Measurements from ENCODE around the gene MAP2. TPM values are rescaled to one million over a fixed set of nuclear protein-coding genes. Genes with fewer than 3 reads are reported as not detected.

Gene MAP2
- total RNA-seq, 1 experiment from 2014 or later: 63.3 TPM

- no peaks in the 10 kb centered on the region for H3K36me3 ChIP-seq
- H3K9me3 ChIP-seq (replicated peaks): no peaks in the 10 kb centered on the region
- H3K27ac ChIP-seq: no peak overlapping the region
- H3K27me3 ChIP-seq: no peaks in the 10 kb centered on the region
- DNase-seq: no peak
- H3K4me1 ChIP-seq: no peaks in the 10 kb centered on the region
- no peak overlapping the region for H3K4me3 ChIP-seq
Measured at GRCh38 chr2:209673811-209674210, 250.0 kb downstream of the MAP2 start.

DNA sequence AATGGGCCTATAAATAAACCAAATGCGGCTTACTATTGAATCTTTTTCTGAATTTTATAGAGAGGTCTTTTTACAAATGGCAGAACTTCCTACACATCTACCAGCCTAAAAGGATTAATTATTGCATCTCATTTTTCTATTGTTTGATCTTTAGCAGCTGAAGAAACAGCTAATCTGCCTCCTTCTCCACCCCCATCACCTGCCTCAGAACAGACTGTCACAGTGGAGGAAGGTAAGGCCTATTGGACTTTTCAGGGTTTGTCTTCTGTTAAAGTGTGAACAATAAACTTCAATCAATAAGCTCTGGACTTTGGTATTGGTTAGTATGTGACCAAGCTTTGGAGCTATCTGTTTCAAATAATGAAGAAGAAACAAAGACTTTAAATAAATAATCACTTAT is 256.7 kb downstream of the MAP2 start:
- H3K27ac ChIP-seq: no peak overlapping the region
- no peaks in the 10 kb centered on the region for H3K4me1 ChIP-seq
- H3K4me3 ChIP-seq: no peak overlapping the region
- no peaks in the 10 kb centered on the region; the same call in none of the 2 replicates for H3K36me3 ChIP-seq
- H3K27me3 ChIP-seq: no peaks in the 10 kb centered on the region
- DNase-seq: no peak
- H3K9me3 ChIP-seq (replicated peaks): no peaks in the 10 kb centered on the region

- Histone ChIP-seq H3K4me1 (no peaks in the 10 kb centered on the region), H3K9me3 (replicated peaks) (no peaks in the 10 kb centered on the region), H3K36me3 (no peaks in the 10 kb centered on the region; the same call in none of the 2 replicates), H3K27ac (no peak overlapping the region), H3K27me3 (no peaks in the 10 kb centered on the region), H3K4me3 (no peak overlapping the region)
- no peak for DNase-seq
Measured at GRCh38 chr2:209681201-209681735, 257.4 kb downstream of the MAP2 start.

GRCh38 chr2:209682646-209683045 is 258.8 kb downstream of the MAP2 start:
- Histone ChIP-seq H3K27me3 (no peaks in the 10 kb centered on the region), H3K4me1 (no peaks in the 10 kb centered on the region), H3K9me3 (replicated peaks) (no peaks in the 10 kb centered on the region), H3K27ac (no peak overlapping the region), H3K36me3 (no peaks in the 10 kb centered on the region; the same call in none of the 2 replicates), H3K4me3 (no peak overlapping the region)
- DNase-seq: no peak

GRCh38 chr2:209685340-209685739 is 261.5 kb downstream of the MAP2 start:
- Histone ChIP-seq H3K27ac (no peak overlapping the region), H3K4me1 (no peaks in the 10 kb centered on the region), H3K4me3 (no peak overlapping the region), H3K27me3 (no peaks in the 10 kb centered on the region), H3K36me3 (peaks cover 2% of the 10 kb centered on the region; the same call in 1 of the 2 replicates), H3K9me3 (replicated peaks) (no peaks in the 10 kb centered on the region)
- no peak for DNase-seq

GRCh38 chr2:209685963-209686362 is 262.1 kb downstream of the MAP2 start:
- Histone ChIP-seq H3K4me1 (no peaks in the 10 kb centered on the region), H3K36me3 (peaks cover 6% of the 10 kb centered on the region; the same call in 1 of the 2 replicates), H3K4me3 (no peak overlapping the region), H3K27me3 (no peaks in the 10 kb centered on the region), H3K9me3 (replicated peaks) (no peaks in the 10 kb centered on the region), H3K27ac (no peak overlapping the region)
- no peak for DNase-seq

GRCh38 chr2:209686448-209686847 is 262.6 kb downstream of the MAP2 start:
- no peaks in the 10 kb centered on the region for H3K4me1 ChIP-seq
- H3K9me3 ChIP-seq (replicated peaks): no peaks in the 10 kb centered on the region
- peaks cover 6% of the 10 kb centered on the region; the same call in 1 of the 2 replicates for H3K36me3 ChIP-seq
- no peak overlapping the region for H3K4me3 ChIP-seq
- no peak for DNase-seq
- H3K27ac ChIP-seq: no peak overlapping the region
- no peaks in the 10 kb centered on the region for H3K27me3 ChIP-seq

DNA sequence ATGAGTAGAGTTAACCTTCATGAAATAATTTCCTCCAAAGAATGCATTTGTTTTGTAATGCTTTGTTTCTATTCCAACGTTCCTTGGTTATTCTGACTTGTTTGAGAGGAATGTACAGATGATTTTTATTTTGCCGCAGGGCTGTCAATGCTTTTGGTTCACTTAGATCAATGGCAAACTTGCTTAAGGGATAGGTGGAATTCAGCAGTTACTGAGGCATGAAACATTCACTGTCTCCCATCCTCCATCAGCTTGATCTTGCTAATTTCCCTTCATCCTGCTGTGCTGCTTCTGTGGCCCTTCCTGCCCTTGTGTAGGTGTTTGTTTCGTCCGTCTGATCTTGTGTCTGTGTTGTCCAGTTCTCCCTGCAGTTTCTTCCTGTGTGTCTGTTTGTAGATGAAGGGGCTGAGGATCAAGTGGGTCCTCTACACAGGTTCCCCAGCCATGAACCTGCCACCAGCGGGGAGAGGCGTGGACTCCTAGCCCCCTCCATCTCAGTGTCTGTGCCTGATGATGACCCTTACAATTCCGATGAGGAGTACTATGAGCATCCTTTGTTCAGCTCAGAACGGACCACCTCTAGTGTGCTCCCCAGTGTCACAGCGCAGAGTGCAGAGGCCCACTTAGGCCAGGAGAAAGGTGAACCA is 263.6 kb downstream of the MAP2 start:
- Histone ChIP-seq H3K9me3 (replicated peaks) (no peaks in the 10 kb centered on the region), H3K4me3 (no peak overlapping the region), H3K36me3 (peaks cover 9% of the 10 kb centered on the region), H3K27me3 (no peaks in the 10 kb centered on the region), H3K4me1 (no peaks in the 10 kb centered on the region), H3K27ac (no peak overlapping the region)
- no peak for DNase-seq

- H3K4me1 ChIP-seq: no peaks in the 10 kb centered on the region
- no peak overlapping the region for H3K27ac ChIP-seq
- DNase-seq: no peak
- H3K4me3 ChIP-seq: no peak overlapping the region
- no peaks in the 10 kb centered on the region for H3K9me3 ChIP-seq (replicated peaks)
- no peaks in the 10 kb centered on the region for H3K27me3 ChIP-seq
- H3K36me3 ChIP-seq: peaks cover 14% of the 10 kb centered on the region
Measured at GRCh38 chr2:209688385-209688784, 264.5 kb downstream of the MAP2 start.

GRCh38 chr2:209690029-209690754 is 266.3 kb downstream of the MAP2 start:
- Histone ChIP-seq H3K4me3 (no peak overlapping the region), H3K27me3 (no peaks in the 10 kb centered on the region), H3K27ac (no peak overlapping the region), H3K9me3 (replicated peaks) (no peaks in the 10 kb centered on the region), H3K36me3 (peaks cover 14% of the 10 kb centered on the region), H3K4me1 (no peaks in the 10 kb centered on the region)
- DNase-seq: no peak

- Histone ChIP-seq H3K36me3 (peaks cover 14% of the 10 kb centered on the region), H3K27ac (no peak overlapping the region), H3K27me3 (no peaks in the 10 kb centered on the region), H3K4me3 (no peak overlapping the region), H3K9me3 (replicated peaks) (no peaks in the 10 kb centered on the region), H3K4me1 (no peaks in the 10 kb centered on the region)
- DNase-seq: no peak
Measured at GRCh38 chr2:209694748-209695147, 270.9 kb downstream of the MAP2 start.

GRCh38 chr2:209696836-209697711 is 273.2 kb downstream of the MAP2 start:
- no peaks in the 10 kb centered on the region for H3K27me3 ChIP-seq
- DNase-seq: peak in 1 of 2 experiments; percentile 7
- H3K4me3 ChIP-seq: no peak overlapping the region

GRCh38 chr2:209702775-209703174 is 278.9 kb downstream of the MAP2 start:
- Histone ChIP-seq H3K36me3 (peaks cover 16% of the 10 kb centered on the region), H3K4me3 (no peak overlapping the region), H3K4me1 (no peaks in the 10 kb centered on the region), H3K9me3 (replicated peaks) (no peaks in the 10 kb centered on the region), H3K27me3 (no peaks in the 10 kb centered on the region), H3K27ac (no peak overlapping the region)
- no peak for DNase-seq

More at GRCh38 chr2:209696836-209697711, 273.2 kb downstream of the MAP2 start:
- Histone ChIP-seq H3K36me3 (peaks cover 8% of the 10 kb centered on the region; the same call in 1 of the 2 replicates), H3K4me1 (no peaks in the 10 kb centered on the region), H3K27ac (no peak overlapping the region), H3K9me3 (replicated peaks) (no peaks in the 10 kb centered on the region)

DNA sequence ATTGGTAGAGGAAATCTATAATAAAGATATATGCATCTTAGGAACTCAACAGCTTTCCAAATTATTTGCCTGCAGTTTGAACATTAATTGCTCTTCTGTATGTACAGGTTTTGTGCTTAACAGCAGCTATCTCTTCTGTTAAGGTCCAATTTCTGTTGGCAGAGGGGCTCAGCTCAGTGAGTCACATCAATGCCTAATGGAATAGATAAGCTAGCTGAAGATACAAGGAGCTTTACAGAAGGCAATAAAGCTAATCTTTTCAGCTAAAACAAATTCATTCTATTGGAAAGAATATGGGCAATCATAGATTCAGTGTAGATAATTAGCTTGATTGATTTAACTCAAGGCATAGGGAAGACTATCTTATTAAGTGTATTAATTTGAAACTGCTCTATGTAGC is 289.4 kb downstream of the MAP2 start:
- Histone ChIP-seq H3K27ac (no peak overlapping the region), H3K4me1 (no peaks in the 10 kb centered on the region), H3K4me3 (no peak overlapping the region), H3K36me3 (peaks cover 11% of the 10 kb centered on the region; the same call in 1 of the 2 replicates), H3K27me3 (no peaks in the 10 kb centered on the region), H3K9me3 (replicated peaks) (no peaks in the 10 kb centered on the region)
- DNase-seq: no peak

Data from SJCRH30 (cell line).